K562 (cell line): ENCODE data around the gene ECT2. TPM values are rescaled to one million over a fixed set of nuclear protein-coding genes. Genes with fewer than 3 reads are reported as not detected.

ENCODE experiments used
- DDX20 ChIP-seq: fragments of 450-650 bp; IDR thresholded peaks from 2 replicates; pipeline ENCODE4 v1.6.1; 2016; ENCODE audit warnings: missing genetic modification characterization, low read depth, mild to moderate bottlenecking, missing compliant biosample characterization, moderate library complexity
- FOXP1 ChIP-seq: sonication (generic); formaldehyde crosslinking; IDR thresholded peaks from 2 replicates; pipeline ENCODE4 v1.8.0; 2022; ENCODE audit warnings: mild to moderate bottlenecking, missing genetic modification reagents
- MLLT1 ChIP-seq, 2 experiments: fragments of 450-650 bp; IDR thresholded peaks; 2 replicates each; pipeline ENCODE4 v1.6.1; 2016
- MTA1 ChIP-seq: fragments of 450-650 bp; IDR thresholded peaks from 2 replicates; pipeline ENCODE4 v1.6.1; 2017; ENCODE audit warnings: borderline replicate concordance
- RAD51 ChIP-seq: fragments of 450-650 bp; IDR thresholded peaks from 2 replicates; pipeline ENCODE4 v1.7.1; 2016; ENCODE audit warnings: low read depth, mild to moderate bottlenecking, borderline replicate concordance
- RBM25 ChIP-seq: fragments of 200-400 bp; formaldehyde crosslinking; IDR thresholded peaks from 2 replicates; pipeline ENCODE4 v1.6.1; 2018; ENCODE audit warnings: low read length, low read depth, moderate library complexity; ENCODE audit not compliant: severe bottlenecking
- STAT5A ChIP-seq: IDR thresholded peaks from 2 replicates; pipeline ENCODE4 v1.6.1; 2012; ENCODE audit warnings: low read length, inconsistent platforms, borderline replicate concordance
- ZBTB34 ChIP-seq: fragments of 250-450 bp; sonication (Bioruptor Pico); IDR thresholded peaks from 2 replicates; pipeline ENCODE4 v1.8.0; 2021; ENCODE audit warnings: mild to moderate bottlenecking, moderate library complexity
- ZFX ChIP-seq: sonication (generic); formaldehyde crosslinking; IDR thresholded peaks from 2 replicates; pipeline ENCODE4 v1.8.0; 2022; ENCODE audit warnings: mild to moderate bottlenecking, missing genetic modification reagents, moderate library complexity
- polyA plus RNA-seq, 8 experiments: library from polyadenylated mRNA; depleted of rRNA in 4 of 8; stranded (reverse) in 5 of 8; unstranded in 3 of 8; fragments of >200 nt; fragmentation: Nextera tagmentation in 2 of 8; fragmentation: Illumina TruSeq in 1 of 8; extraction: Ambion mirVana in 2 of 8; extraction: Trizol in 1 of 8; gene quantifications; 2 replicates each; pipeline versions ENCODE4 v1.2.1 to v1.2.3, GENCODE V29; 2011 to 2014; ENCODE audit warnings: inconsistent platforms in 1 of 8, missing spikeins in 1 of 8
- total RNA-seq, 7 experiments: library from RNA; depleted of rRNA in 6 of 7; stranded (reverse); fragments of >200 nt in 6 of 7; fragmentation: Illumina TruSeq in 2 of 7; extraction: Trizol in 2 of 7; gene quantifications; 2 replicates each; pipeline versions ENCODE4 v1.2.1 to v1.2.3, GENCODE V29; 2011 to 2021; ENCODE audit warnings: low replicate concordance in 1 of 7

The ECT2 gene
- total and polyA plus RNA-seq, 9 of the 15 experiments (the other 6 are each of a cell fraction or from before 2014, with no cell fraction given): 19.0 to 53.0 (median 36.5) TPM

- TF ChIP-seq ZBTB34 (CRISPR knock-in tag) (no peak), MLLT1 (IDR thresholded peaks at IDR 0.05) (no peak), DDX20 (tag) (no peak), RBM25 (peak; percentile 51), FOXP1 (no peak), ZFX (CRISPR knock-in tag) (peak; percentile 55; the same call in 1 of the 2 replicates), MTA1 (0 out of 2 replicates have a peak, but pooled peaks have one; percentile 37), STAT5A (0 out of 2 replicates have a peak, but pooled peaks have one; percentile 7), RAD51 (no peak)
These were observed 714 bp downstream of the ECT2 start (continued) for GRCh38 chr3:172751175-172751704.
